ENCODE results near the gene KIF3A.

DNA sequence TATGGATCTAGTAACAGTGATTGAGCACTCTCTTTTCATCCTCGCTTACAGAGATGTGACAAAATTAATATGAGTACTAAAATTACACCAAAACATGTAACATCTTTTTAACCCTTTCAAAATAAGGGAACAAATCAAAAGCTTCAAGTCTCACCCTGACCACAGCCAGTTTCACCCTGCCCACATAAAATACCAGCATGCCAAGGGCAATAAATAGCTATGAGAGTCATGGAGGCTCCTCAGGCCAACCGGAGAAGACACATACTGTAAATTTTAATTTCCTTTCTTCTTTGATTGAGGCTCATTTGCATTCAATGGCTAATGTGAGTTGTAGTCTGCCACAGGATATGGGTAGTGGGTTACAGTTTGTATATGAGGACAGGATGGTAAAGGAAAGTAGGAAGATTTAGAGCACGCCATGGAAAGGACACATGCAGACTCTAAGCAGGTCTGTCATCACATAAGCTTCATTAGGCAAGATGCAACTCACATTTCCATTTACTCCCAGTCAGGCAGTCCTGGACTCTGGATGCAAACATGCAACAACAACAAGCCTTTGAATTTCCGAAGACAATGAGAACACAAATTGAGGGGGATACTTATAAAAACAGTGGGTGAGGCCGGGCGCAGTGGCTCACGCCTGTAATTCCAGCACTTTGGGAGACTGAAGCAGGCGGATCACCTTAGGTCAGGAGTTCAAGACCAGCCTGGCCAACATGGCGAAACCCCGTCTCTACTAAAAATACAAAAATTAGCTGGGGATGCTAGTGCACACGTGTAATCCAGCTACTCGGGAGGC lies 52.2 kb downstream of the KIF3A start:
- no peak for TF ChIP-seq SETDB1 (IDR thresholded peaks at IDR 0.05; ENCODE audit: insufficient read length, low read length)
- no peak for TF ChIP-seq WT1 (tag by site-specific recombination; IDR thresholded peaks at IDR 0.05)
- no peak for TF ChIP-seq ZNF510 (tag by site-specific recombination; IDR thresholded peaks at IDR 0.05; ENCODE audit: insufficient replicate concordance)
- TF ChIP-seq, protein P1, sequence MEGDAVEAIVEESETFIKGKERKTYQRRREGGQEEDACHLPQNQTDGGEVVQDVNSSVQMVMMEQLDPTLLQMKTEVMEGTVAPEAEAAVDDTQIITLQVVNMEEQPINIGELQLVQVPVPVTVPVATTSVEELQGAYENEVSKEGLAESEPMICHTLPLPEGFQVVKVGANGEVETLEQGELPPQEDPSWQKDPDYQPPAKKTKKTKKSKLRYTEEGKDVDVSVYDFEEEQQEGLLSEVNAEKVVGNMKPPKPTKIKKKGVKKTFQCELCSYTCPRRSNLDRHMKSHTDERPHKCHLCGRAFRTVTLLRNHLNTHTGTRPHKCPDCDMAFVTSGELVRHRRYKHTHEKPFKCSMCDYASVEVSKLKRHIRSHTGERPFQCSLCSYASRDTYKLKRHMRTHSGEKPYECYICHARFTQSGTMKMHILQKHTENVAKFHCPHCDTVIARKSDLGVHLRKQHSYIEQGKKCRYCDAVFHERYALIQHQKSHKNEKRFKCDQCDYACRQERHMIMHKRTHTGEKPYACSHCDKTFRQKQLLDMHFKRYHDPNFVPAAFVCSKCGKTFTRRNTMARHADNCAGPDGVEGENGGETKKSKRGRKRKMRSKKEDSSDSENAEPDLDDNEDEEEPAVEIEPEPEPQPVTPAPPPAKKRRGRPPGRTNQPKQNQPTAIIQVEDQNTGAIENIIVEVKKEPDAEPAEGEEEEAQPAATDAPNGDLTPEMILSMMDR (tag by site-specific recombination; IDR thresholded peaks at IDR 0.05), result no peak
- no peak for TF ChIP-seq ZNF24 (tag by site-specific recombination; IDR thresholded peaks at IDR 0.05)
- no peak for TF ChIP-seq ZNF624 (tag by site-specific recombination; IDR thresholded peaks at IDR 0.05)
- TF ChIP-seq ZNF311 (tag by site-specific recombination; IDR thresholded peaks at IDR 0.05; ENCODE audit: borderline replicate concordance), result no peak
- TF ChIP-seq, protein P2, sequence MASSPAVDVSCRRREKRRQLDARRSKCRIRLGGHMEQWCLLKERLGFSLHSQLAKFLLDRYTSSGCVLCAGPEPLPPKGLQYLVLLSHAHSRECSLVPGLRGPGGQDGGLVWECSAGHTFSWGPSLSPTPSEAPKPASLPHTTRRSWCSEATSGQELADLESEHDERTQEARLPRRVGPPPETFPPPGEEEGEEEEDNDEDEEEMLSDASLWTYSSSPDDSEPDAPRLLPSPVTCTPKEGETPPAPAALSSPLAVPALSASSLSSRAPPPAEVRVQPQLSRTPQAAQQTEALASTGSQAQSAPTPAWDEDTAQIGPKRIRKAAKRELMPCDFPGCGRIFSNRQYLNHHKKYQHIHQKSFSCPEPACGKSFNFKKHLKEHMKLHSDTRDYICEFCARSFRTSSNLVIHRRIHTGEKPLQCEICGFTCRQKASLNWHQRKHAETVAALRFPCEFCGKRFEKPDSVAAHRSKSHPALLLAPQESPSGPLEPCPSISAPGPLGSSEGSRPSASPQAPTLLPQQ (tag by site-specific recombination; IDR thresholded peaks at IDR 0.05), result no peak
- no peak for TF ChIP-seq KLF1 (tag by site-specific recombination; IDR thresholded peaks at IDR 0.05)
- TF ChIP-seq ZBTB48 (tag by site-specific recombination; IDR thresholded peaks at IDR 0.05), result no peak

Data from HEK293 (cell line).